C4-2B (cell line): ENCODE measurements around the gene NUCKS1.

Experiments
- CTCF ChIP-seq: fragments of 450-650 bp; conservative IDR thresholded peaks from 2 replicates; pipeline ENCODE4 v1.5.1; 2017; ENCODE audit warnings: mild to moderate bottlenecking
- ZFX ChIP-seq: fragments of 450-650 bp; IDR thresholded peaks from 2 replicates; pipeline ENCODE4 v1.6.1; 2017

- TF ChIP-seq CTCF, result no peak
- TF ChIP-seq ZFX, result no peak
Observed at GRCh38 chr1:205766038-205766437, 16.1 kb upstream of the NUCKS1 start.
